Measurements from ENCODE around the gene STX18. TPM values are rescaled to one million over a fixed set of nuclear protein-coding genes. Genes with fewer than 3 reads are reported as not detected.
"Not testable (repeated sequence)": the region's sequence is repeated elsewhere in the genome, so short reads cannot be mapped to it uniquely, and the experiment has no call there.

STX18 gene
- total RNA-seq, 2 donors from 2014 or later = 19.1 to 26.9 TPM

GRCh38 chr4:4568806-4569427 lies 27.1 kb upstream of the STX18 start:
- H3K4me3 Mint-ChIP-seq = no peak overlapping the region
- no peak for ATAC-seq (replicated peaks)
- no peaks in the 10 kb centered on the region for H3K27me3 Mint-ChIP-seq
- H3K9me3 Mint-ChIP-seq = no peaks in the 10 kb centered on the region
- H3K27ac Mint-ChIP-seq = no peak overlapping the region
- no peaks in the 10 kb centered on the region for H3K36me3 Mint-ChIP-seq (ENCODE audit: low read depth)
- no peaks in the 10 kb centered on the region for H3K4me1 Mint-ChIP-seq

- not testable (repeated sequence) for H3K27ac Mint-ChIP-seq; H3K27me3 Mint-ChIP-seq; H3K4me1 Mint-ChIP-seq; ATAC-seq (replicated peaks); H3K36me3 Mint-ChIP-seq (ENCODE audit: low read depth); H3K4me3 Mint-ChIP-seq; H3K9me3 Mint-ChIP-seq
Observed at GRCh38 chr4:4566359-4566758, 24.5 kb upstream of the STX18 start.

- H3K4me3 Mint-ChIP-seq = no peak overlapping the region
- H3K27me3 Mint-ChIP-seq = no peaks in the 10 kb centered on the region
- H3K9me3 Mint-ChIP-seq = no peaks in the 10 kb centered on the region
- peaks cover 5% of the 10 kb centered on the region for H3K4me1 Mint-ChIP-seq
- no peak for ATAC-seq (replicated peaks)
- H3K27ac Mint-ChIP-seq = no peak overlapping the region
- H3K36me3 Mint-ChIP-seq (ENCODE audit: low read depth) = peaks cover 12% of the 10 kb centered on the region
Observed at GRCh38 chr4:4564522-4564921, 22.7 kb upstream of the STX18 start.

GRCh38 chr4:4560642-4561041 lies 18.8 kb upstream of the STX18 start:
- no peaks in the 10 kb centered on the region for H3K27me3 Mint-ChIP-seq
- H3K4me3 Mint-ChIP-seq = no peak overlapping the region
- H3K9me3 Mint-ChIP-seq = no peaks in the 10 kb centered on the region
- H3K4me1 Mint-ChIP-seq = peaks cover 5% of the 10 kb centered on the region
- ATAC-seq (replicated peaks) = no peak
- no peak overlapping the region for H3K27ac Mint-ChIP-seq
- peaks cover 12% of the 10 kb centered on the region for H3K36me3 Mint-ChIP-seq (ENCODE audit: low read depth)

- no peak overlapping the region for H3K4me3 Mint-ChIP-seq
- H3K4me1 Mint-ChIP-seq = peaks cover 5% of the 10 kb centered on the region
- peaks cover 12% of the 10 kb centered on the region for H3K36me3 Mint-ChIP-seq (ENCODE audit: low read depth)
- H3K27ac Mint-ChIP-seq = peak overlapping the region; percentile 47
- H3K27me3 Mint-ChIP-seq = no peaks in the 10 kb centered on the region
- H3K9me3 Mint-ChIP-seq = no peaks in the 10 kb centered on the region
- ATAC-seq (replicated peaks) = no peak
Observed at GRCh38 chr4:4560136-4560535, 18.3 kb upstream of the STX18 start.

GRCh38 chr4:4559596-4559995 lies 17.7 kb upstream of the STX18 start:
- no peak overlapping the region for H3K4me3 Mint-ChIP-seq
- H3K36me3 Mint-ChIP-seq (ENCODE audit: low read depth) = peaks cover 12% of the 10 kb centered on the region
- H3K27ac Mint-ChIP-seq = peak overlapping the region; percentile 47
- no peaks in the 10 kb centered on the region for H3K9me3 Mint-ChIP-seq
- ATAC-seq (replicated peaks) = peak; percentile 72
- peaks cover 5% of the 10 kb centered on the region for H3K4me1 Mint-ChIP-seq
- no peaks in the 10 kb centered on the region for H3K27me3 Mint-ChIP-seq

- peaks cover 16% of the 10 kb centered on the region for H3K36me3 Mint-ChIP-seq (ENCODE audit: low read depth)
- no peaks in the 10 kb centered on the region for H3K27me3 Mint-ChIP-seq
- no peak for ATAC-seq (replicated peaks)
- no peak overlapping the region for H3K4me3 Mint-ChIP-seq
- H3K4me1 Mint-ChIP-seq = peaks cover 5% of the 10 kb centered on the region
- no peaks in the 10 kb centered on the region for H3K9me3 Mint-ChIP-seq
- H3K27ac Mint-ChIP-seq = peak overlapping the region; percentile 47
Observed at GRCh38 chr4:4558881-4559280, 17.0 kb upstream of the STX18 start.

GRCh38 chr4:4555916-4556315 lies 14.1 kb upstream of the STX18 start:
- Mint-ChIP-seq H3K27me3 (no peaks in the 10 kb centered on the region), H3K36me3 (ENCODE audit: low read depth) (peaks cover 36% of the 10 kb centered on the region), H3K27ac (no peak overlapping the region), H3K4me3 (no peak overlapping the region), H3K4me1 (peaks cover 5% of the 10 kb centered on the region), H3K9me3 (no peaks in the 10 kb centered on the region)
- ATAC-seq (replicated peaks) = no peak

GRCh38 chr4:4554234-4554633 lies 12.4 kb upstream of the STX18 start:
- no peak overlapping the region for H3K4me3 Mint-ChIP-seq
- no peaks in the 10 kb centered on the region for H3K9me3 Mint-ChIP-seq
- no peaks in the 10 kb centered on the region for H3K4me1 Mint-ChIP-seq
- H3K27me3 Mint-ChIP-seq = no peaks in the 10 kb centered on the region
- ATAC-seq (replicated peaks) = no peak
- H3K27ac Mint-ChIP-seq = no peak overlapping the region
- peaks cover 39% of the 10 kb centered on the region for H3K36me3 Mint-ChIP-seq (ENCODE audit: low read depth)

- H3K27ac Mint-ChIP-seq; H3K27me3 Mint-ChIP-seq; ATAC-seq (replicated peaks); H3K4me3 Mint-ChIP-seq; H3K9me3 Mint-ChIP-seq; H3K4me1 Mint-ChIP-seq: not testable (repeated sequence)
- peaks cover 55% of the 10 kb centered on the region for H3K36me3 Mint-ChIP-seq (ENCODE audit: low read depth)
Observed at GRCh38 chr4:4552042-4552441, 10.2 kb upstream of the STX18 start.

- H3K36me3 Mint-ChIP-seq (ENCODE audit: low read depth) = peaks cover 66% of the 10 kb centered on the region
- not testable (repeated sequence) for H3K9me3 Mint-ChIP-seq; ATAC-seq (replicated peaks); H3K27me3 Mint-ChIP-seq; H3K4me3 Mint-ChIP-seq; H3K27ac Mint-ChIP-seq; H3K4me1 Mint-ChIP-seq
Observed at GRCh38 chr4:4550161-4550560, 8.3 kb upstream of the STX18 start.

GRCh38 chr4:4549534-4549933 lies 7.7 kb upstream of the STX18 start:
- Mint-ChIP-seq H3K4me3 (no peak overlapping the region), H3K27ac (no peak overlapping the region), H3K27me3 (no peaks in the 10 kb centered on the region), H3K36me3 (ENCODE audit: low read depth) (peaks cover 66% of the 10 kb centered on the region), H3K4me1 (peaks cover 4% of the 10 kb centered on the region), H3K9me3 (no peaks in the 10 kb centered on the region)
- ATAC-seq (replicated peaks) = no peak

GRCh38 chr4:4542774-4543485 lies 1.1 kb upstream of the STX18 start:
- peak overlapping the region; percentile 90 for H3K27ac Mint-ChIP-seq
- no peaks in the 10 kb centered on the region for H3K27me3 Mint-ChIP-seq
- H3K4me1 Mint-ChIP-seq = peaks cover 18% of the 10 kb centered on the region
- no peaks in the 10 kb centered on the region for H3K9me3 Mint-ChIP-seq
- H3K36me3 Mint-ChIP-seq (ENCODE audit: low read depth) = peaks cover 19% of the 10 kb centered on the region
- H3K4me3 Mint-ChIP-seq = peak overlapping the region; percentile 96
- no peak for ATAC-seq (replicated peaks)

- Mint-ChIP-seq H3K36me3 (ENCODE audit: low read depth) (peaks cover 9% of the 10 kb centered on the region), H3K4me3 (peak overlapping the region; percentile 96), H3K9me3 (no peaks in the 10 kb centered on the region), H3K27ac (peak overlapping the region; percentile 90), H3K4me1 (peaks cover 19% of the 10 kb centered on the region), H3K27me3 (no peaks in the 10 kb centered on the region)
- ATAC-seq (replicated peaks) = peak; percentile 53
Observed at GRCh38 chr4:4541040-4541631, 712 bp downstream of the STX18 start.

GRCh38 chr4:4539481-4539880 lies 2.4 kb downstream of the STX18 start:
- peaks cover 32% of the 10 kb centered on the region for H3K4me1 Mint-ChIP-seq
- no peaks in the 10 kb centered on the region for H3K27me3 Mint-ChIP-seq
- peaks cover 8% of the 10 kb centered on the region for H3K36me3 Mint-ChIP-seq (ENCODE audit: low read depth)
- peak overlapping the region; percentile 96 for H3K4me3 Mint-ChIP-seq
- H3K27ac Mint-ChIP-seq = no peak overlapping the region
- no peaks in the 10 kb centered on the region for H3K9me3 Mint-ChIP-seq
- ATAC-seq (replicated peaks) = no peak
